B cell (primary cell): ENCODE measurements around the gene ZDHHC14.

Experiments
- EZH2 ChIP-seq: IDR thresholded peaks from 2 replicates; pipeline ENCODE4 v1.6.1; 2012; ENCODE audit warnings: borderline replicate concordance, low read depth, mild to moderate bottlenecking, moderate library complexity, low read length; ENCODE audit not compliant: insufficient read depth, poor library complexity, severe bottlenecking
- TF ChIP-seq, protein P1 (sequence below): fragments of 200-600 bp; IDR thresholded peaks from one replicate; pipeline ENCODE4 v1.8.0; 2022; ENCODE audit warnings: antibody characterized with exemption, mild to moderate bottlenecking

DNA sequence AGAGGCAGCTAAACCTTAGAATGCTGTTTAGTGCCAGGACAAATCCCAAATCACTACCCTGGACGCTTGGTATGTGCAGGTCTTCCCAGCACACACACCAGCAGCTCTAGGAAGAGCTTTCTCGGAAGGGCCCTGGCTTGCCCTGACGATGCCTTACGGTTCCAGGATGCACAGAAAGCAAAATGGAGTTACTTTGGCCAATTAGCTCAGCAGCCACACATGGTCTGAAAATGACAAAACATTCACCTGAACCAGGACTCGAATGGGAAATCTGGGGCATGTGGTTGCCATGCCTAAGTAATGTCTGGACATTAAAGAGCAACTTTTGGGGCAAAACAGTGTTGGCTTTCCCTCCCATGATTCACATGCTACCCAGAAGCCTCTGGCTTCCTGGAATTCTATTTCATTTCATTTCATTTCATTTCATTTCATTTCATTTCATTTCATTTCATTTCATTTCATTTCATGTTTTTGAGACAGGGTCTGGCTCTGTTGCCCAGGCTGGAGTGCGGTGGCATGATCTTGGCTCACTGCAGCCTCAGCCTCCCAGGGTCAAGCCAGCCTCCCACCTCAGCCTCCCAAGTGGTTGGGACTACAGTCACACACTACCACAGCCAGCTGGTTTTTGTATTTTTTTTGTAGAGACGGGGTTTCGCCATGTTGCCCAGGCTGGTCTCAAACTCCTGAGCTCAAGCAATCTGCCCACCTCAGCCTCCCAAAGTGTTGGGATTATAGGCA is 153.3 kb downstream of the ZDHHC14 start:
- TF ChIP-seq EZH2: no peak
- TF ChIP-seq, protein P1, sequence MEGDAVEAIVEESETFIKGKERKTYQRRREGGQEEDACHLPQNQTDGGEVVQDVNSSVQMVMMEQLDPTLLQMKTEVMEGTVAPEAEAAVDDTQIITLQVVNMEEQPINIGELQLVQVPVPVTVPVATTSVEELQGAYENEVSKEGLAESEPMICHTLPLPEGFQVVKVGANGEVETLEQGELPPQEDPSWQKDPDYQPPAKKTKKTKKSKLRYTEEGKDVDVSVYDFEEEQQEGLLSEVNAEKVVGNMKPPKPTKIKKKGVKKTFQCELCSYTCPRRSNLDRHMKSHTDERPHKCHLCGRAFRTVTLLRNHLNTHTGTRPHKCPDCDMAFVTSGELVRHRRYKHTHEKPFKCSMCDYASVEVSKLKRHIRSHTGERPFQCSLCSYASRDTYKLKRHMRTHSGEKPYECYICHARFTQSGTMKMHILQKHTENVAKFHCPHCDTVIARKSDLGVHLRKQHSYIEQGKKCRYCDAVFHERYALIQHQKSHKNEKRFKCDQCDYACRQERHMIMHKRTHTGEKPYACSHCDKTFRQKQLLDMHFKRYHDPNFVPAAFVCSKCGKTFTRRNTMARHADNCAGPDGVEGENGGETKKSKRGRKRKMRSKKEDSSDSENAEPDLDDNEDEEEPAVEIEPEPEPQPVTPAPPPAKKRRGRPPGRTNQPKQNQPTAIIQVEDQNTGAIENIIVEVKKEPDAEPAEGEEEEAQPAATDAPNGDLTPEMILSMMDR: no peak
